ENCODE results near the gene ADAMTSL1. TPM values are rescaled to one million over a fixed set of nuclear protein-coding genes. Genes with fewer than 3 reads are reported as not detected.

Gene ADAMTSL1
- total and polyA plus RNA-seq, 2 donors (not counting 3 experiments of a cell fraction or from before 2014, with no cell fraction given) = 15.0 to 18.4 TPM

DNA sequence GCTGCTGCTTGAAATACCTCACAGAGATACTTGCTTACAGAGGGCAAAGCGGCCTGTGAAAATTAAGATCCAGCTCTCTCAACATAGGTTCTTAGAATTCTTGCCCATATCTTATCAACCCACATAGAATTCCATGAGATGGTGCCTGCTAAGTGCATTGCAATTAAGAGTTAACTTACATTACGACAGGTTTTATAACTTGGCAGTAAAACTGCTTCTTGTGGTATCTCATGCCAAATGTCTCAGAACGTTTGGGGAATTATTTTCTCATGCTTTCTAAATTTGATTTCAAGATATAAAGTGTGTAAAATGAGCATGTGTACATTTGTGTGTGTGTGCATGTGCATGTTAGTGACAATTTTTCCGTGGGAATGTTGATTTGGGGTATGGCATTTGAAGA lies 297.8 kb downstream of the ADAMTSL1 start:
- FAIRE-seq = no peak
- no peak overlapping the region for H3K4me2 ChIP-seq (ENCODE audit: insufficient read depth, low read length)
- dilution Hi-C loops (cut with MboI; ENCODE audit: extremely low pct_ligation_motif_present, low sequenced_read_pairs) = no loop called here
- no peaks in the 10 kb centered on the region for H3K79me2 ChIP-seq (ENCODE audit: control insufficient read depth, insufficient read depth, low read length)
- no peak for DNase-seq (ENCODE audit: low read depth, low spot score)
- ChIA-PET POLR2A (no interaction called here), CTCF (no interaction called here)
- H4K20me1 ChIP-seq (replicated peaks; ENCODE audit: control insufficient read depth, extremely low read depth, insufficient read depth, low read length) = no peaks in the 10 kb centered on the region
- no peaks in the 10 kb centered on the region for H3K4me1 ChIP-seq (ENCODE audit: control insufficient read depth, extremely low read depth, insufficient read depth, low read length)
- H3K36me3 ChIP-seq (ENCODE audit: control insufficient read depth in 2 of 2, extremely low read depth in 1 of 2, insufficient read depth in 2 of 2, low read length in 2 of 2) = peaks cover 0 to 4% of the 10 kb centered on the region in 2 experiments
- H3K27ac ChIP-seq (ENCODE audit: insufficient read depth, low read depth, low read length) = no peak overlapping the region
- no TSS peak for BruUV-seq (replicated peaks)
- no peaks in the 10 kb centered on the region for H3K9me1 ChIP-seq (replicated peaks; ENCODE audit: control insufficient read depth, extremely low read depth, insufficient read depth, low read length)
- TF ChIP-seq JUN (IDR thresholded peaks at IDR 0.05; ENCODE audit: borderline replicate concordance, insufficient read depth, insufficient read length, low read depth) = no peak
- no peak for TF ChIP-seq EZH2 (IDR thresholded peaks at IDR 0.05; ENCODE audit: borderline replicate concordance, low read depth, low read length, severe bottlenecking)
- no peak for TF ChIP-seq POLR2AphosphoS5 (IDR thresholded peaks at IDR 0.05; ENCODE audit: insufficient read depth, low read depth, low read length)
- TF ChIP-seq GATA2 (IDR thresholded peaks at IDR 0.05; ENCODE audit: insufficient read depth, insufficient read length, low read depth, low read length) = no peak
- TF ChIP-seq, protein P1, sequence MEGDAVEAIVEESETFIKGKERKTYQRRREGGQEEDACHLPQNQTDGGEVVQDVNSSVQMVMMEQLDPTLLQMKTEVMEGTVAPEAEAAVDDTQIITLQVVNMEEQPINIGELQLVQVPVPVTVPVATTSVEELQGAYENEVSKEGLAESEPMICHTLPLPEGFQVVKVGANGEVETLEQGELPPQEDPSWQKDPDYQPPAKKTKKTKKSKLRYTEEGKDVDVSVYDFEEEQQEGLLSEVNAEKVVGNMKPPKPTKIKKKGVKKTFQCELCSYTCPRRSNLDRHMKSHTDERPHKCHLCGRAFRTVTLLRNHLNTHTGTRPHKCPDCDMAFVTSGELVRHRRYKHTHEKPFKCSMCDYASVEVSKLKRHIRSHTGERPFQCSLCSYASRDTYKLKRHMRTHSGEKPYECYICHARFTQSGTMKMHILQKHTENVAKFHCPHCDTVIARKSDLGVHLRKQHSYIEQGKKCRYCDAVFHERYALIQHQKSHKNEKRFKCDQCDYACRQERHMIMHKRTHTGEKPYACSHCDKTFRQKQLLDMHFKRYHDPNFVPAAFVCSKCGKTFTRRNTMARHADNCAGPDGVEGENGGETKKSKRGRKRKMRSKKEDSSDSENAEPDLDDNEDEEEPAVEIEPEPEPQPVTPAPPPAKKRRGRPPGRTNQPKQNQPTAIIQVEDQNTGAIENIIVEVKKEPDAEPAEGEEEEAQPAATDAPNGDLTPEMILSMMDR (IDR thresholded peaks at IDR 0.05; ENCODE audit: extremely low read depth in 1 of 2, insufficient read depth in 1 of 2, low read depth in 1 of 2, low read length in 2 of 2) = no peak
- TF ChIP-seq FOS (IDR thresholded peaks at IDR 0.05; ENCODE audit: borderline replicate concordance, insufficient read depth, low read length) = no peak
- TF ChIP-seq, protein P2, sequence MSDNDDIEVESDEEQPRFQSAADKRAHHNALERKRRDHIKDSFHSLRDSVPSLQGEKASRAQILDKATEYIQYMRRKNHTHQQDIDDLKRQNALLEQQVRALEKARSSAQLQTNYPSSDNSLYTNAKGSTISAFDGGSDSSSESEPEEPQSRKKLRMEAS (IDR thresholded peaks at IDR 0.05; ENCODE audit: insufficient read depth, insufficient read length) = no peak
- no peak for TF ChIP-seq POLR2A (IDR thresholded peaks at IDR 0.05; ENCODE audit: low read depth, low read length)
- TF ChIP-seq MYC (IDR thresholded peaks at IDR 0.05; ENCODE audit: low read depth, low read length) = no peak
- intact Hi-C loops (cut with micrococcal nuclease) = no loop called here
- H3K4me3 ChIP-seq (replicated peaks in 1 of 3; ENCODE audit: insufficient read depth in 1 of 3, low read depth in 1 of 3, low read length in 3 of 3) = no peak overlapping the region
- no peaks in the 10 kb centered on the region for H3K27me3 ChIP-seq (ENCODE audit: control insufficient read depth in 2 of 2, insufficient read depth in 2 of 2, low read length in 2 of 2)
- H3K9me3 ChIP-seq (replicated peaks; ENCODE audit: control insufficient read depth, insufficient read depth, low read length) = no peaks in the 10 kb centered on the region
- H2AFZ ChIP-seq (ENCODE audit: low read depth, low read length) = no peak overlapping the region
- no peak overlapping the region for H3K9ac ChIP-seq (replicated peaks; ENCODE audit: extremely low read depth, insufficient read depth, low read length)
